ENCODE measurements around the gene S100PBP.

DNA sequence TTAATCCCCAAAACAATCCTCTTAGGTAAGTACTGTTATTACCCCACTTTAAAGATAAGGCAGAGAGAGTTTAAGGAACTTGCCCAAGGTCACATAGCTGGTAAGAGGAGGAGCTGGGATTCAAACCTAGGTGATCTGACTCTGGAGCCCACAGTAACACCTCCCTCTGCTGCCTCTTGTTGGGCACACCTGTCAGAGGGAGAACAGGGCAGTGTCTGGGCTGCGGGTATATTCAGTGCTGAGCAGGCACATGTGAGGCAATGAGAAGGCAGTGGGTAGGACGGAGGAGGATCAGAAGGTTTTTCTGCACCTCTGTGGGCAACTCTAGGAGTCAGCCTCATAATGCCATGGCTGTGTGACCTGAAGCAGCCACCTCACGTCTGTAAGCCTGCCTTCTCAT, 70.7 kb downstream of the S100PBP start:
- TF ChIP-seq, protein P1, sequence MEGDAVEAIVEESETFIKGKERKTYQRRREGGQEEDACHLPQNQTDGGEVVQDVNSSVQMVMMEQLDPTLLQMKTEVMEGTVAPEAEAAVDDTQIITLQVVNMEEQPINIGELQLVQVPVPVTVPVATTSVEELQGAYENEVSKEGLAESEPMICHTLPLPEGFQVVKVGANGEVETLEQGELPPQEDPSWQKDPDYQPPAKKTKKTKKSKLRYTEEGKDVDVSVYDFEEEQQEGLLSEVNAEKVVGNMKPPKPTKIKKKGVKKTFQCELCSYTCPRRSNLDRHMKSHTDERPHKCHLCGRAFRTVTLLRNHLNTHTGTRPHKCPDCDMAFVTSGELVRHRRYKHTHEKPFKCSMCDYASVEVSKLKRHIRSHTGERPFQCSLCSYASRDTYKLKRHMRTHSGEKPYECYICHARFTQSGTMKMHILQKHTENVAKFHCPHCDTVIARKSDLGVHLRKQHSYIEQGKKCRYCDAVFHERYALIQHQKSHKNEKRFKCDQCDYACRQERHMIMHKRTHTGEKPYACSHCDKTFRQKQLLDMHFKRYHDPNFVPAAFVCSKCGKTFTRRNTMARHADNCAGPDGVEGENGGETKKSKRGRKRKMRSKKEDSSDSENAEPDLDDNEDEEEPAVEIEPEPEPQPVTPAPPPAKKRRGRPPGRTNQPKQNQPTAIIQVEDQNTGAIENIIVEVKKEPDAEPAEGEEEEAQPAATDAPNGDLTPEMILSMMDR (conservative IDR thresholded peaks at IDR 0.05) = no peak
- no peak for TF ChIP-seq ZFX (IDR thresholded peaks at IDR 0.05)
